HG02642 (cell line): ENCODE measurements around the gene UBQLN2.
A peak's percentile ranks its signal among the peaks of the same experiment; 100 is the strongest.
"Not testable (repeated sequence)": the region's sequence is repeated elsewhere in the genome, so short reads cannot be mapped to it uniquely, and the experiment has no call there.

Experiments
- ATAC-seq: cut with Tn5 transposase; IDR thresholded peaks from one replicate; pipeline ENCODE4 v1.9.1; 2021; ENCODE audit warnings: mild to moderate bottlenecking; ENCODE audit not compliant: unreplicated experiment, poor library complexity

Gene UBQLN2

DNA sequence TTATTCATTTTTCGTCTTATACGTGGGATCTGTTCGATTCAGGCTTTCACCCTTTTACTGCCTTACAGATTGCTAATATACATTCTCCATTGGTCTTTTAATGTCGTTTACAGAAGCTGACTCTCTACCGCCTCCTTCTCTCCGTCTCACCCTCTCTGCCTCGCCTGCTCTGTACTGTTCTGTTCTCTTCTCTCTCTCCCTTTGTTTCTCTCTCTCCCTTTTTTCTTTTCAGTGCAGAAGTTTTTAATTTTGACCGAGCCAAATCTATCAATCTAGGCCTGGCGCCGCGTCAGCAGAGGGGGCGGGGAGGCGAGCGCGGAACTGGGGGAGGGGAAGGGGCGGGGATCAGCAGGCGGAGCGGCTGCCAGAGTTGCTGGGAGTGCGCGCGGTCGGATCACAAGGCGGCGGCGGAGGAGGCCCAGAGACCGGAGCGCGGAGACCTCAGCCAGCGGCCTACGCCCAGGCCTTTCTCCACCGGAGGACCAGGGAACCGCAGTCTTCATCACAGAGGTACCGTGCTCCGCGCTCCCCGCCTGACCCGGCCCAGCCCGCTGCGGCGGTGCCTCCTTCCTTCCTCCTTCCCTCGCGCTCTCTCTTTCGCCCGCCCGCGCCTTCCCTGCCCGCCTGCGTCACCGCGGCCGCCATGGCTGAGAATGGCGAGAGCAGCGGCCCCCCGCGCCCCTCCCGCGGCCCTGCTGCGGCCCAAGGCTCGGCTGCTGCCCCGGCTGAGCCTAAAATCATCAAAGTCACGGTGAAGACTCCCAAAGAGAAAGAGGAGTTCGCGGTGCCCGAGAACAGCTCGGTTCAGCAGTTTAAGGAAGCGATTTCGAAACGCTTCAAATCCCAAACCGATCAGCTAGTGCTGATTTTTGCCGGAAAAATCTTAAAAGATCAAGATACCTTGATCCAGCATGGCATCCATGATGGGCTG lies at the start of gene UBQLN2:
Gene UBQLN2, plus strand, starts transcription at position 397 of the 931 bp plus-strand sequence. Its CDS starts 247 bp downstream, at position 644.
- peak; percentile 81 for ATAC-seq

- no peak for ATAC-seq
These were observed 43.8 kb upstream of the UBQLN2 start for GRCh38 chrX:56519642-56520041.

DNA sequence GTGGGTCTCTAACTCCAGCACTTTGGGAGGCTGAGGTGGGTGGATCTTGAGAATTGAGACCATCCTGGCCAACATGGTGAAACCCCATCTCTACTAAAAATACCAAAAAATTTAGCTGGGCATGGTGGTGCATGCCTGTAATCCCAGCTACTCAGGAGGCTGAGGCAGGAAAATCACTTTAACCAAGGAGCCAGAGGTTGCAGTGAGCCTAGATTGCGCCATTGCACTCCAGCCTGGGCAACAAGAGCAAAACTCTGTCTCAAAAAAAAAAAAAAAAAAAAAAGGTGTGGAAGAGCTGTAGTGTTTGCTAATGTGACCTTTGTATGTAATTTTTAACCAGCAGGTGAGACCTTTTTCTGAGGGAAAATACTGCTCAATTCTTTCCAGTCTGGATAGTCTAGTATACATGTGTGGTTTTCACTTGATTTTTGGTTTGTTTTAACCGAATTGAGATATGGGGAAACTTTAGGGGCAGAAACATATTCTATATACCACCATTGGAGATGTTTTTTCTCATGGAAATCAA lies 33.9 kb upstream of the UBQLN2 start:
- ATAC-seq: not testable (repeated sequence)

DNA sequence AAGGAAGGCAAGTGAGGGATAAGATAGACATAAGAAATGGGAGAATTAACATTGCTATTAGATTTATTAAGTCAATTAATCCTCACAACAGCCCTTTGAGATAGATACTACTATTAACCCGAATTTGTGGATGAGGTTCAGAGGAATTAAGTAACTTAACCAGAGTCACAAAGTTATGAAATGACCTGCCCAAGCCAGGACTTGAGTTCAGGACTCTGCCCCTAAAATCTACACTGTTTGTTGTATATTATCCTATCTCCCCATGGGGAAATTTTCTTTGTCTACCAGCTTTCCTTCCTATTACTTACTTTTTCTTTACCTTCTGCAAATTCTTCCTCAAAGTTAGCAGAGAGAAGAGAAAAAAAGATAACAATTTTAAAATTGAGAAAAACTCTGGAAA lies 33.4 kb upstream of the UBQLN2 start:
- ATAC-seq: no peak

DNA sequence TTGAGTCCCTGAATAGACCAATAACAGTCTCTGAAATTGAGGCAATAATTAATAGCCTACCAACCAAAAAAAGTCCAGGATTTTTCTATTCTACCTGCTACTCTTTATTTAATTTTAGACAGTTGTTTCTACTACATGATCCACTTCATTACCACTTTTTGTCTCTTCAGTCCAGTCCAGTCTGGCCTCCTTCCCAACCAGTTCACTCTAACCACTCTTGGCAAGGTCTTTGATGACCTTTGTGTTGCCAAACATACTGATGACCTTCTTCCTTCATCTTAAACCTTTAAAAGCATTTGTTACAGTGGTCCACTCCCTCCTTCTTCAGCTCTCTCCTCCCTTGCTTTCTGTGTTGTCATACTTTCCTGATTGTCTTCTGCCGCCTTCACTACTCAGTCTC lies 12.8 kb upstream of the UBQLN2 start:
- no peak for ATAC-seq

- no peak for ATAC-seq
These were observed 8.6 kb upstream of the UBQLN2 start for GRCh38 chrX:56554870-56555269.

DNA sequence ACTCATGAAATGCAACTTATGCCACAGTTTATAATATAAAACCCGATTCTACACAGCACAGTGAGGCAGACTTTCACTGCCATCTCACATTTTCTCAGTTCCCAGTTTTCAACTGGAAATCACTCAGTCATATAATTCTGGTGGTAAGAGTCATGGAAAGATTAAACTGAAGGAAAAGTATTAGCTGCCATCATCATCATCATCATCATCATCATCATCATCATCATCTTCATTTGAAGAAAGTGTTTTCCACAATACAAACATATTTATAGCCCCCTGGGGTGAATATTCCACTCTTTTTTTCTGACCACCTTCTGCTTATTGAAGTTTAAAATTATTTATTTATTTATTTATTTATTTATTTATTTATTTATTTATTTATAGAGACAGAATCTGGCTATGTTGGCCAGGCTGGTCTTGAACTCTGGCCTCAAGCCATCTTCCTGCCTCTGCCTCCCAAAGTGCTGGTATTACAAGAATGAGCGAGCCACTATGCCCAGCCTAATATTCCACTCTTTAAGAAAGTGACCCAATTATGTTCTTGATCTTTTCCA lies 6.0 kb upstream of the UBQLN2 start:
- ATAC-seq: no peak

DNA sequence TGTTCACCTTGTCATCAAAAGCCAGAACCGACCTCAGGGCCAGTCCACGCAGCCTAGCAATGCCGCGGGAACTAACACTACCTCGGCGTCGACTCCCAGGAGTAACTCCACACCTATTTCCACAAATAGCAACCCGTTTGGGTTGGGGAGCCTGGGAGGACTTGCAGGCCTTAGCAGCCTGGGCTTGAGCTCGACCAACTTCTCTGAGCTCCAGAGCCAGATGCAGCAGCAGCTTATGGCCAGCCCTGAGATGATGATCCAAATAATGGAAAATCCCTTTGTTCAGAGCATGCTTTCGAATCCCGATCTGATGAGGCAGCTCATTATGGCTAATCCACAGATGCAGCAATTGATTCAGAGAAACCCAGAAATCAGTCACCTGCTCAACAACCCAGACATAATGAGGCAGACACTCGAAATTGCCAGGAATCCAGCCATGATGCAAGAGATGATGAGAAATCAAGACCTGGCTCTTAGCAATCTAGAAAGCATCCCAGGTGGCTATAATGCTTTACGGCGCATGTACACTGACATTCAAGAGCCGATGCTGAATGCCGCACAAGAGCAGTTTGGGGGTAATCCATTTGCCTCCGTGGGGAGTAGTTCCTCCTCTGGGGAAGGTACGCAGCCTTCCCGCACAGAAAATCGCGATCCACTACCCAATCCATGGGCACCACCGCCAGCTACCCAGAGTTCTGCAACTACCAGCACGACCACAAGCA lies 898 bp downstream of the UBQLN2 start:
- peak; percentile 25 for ATAC-seq

DNA sequence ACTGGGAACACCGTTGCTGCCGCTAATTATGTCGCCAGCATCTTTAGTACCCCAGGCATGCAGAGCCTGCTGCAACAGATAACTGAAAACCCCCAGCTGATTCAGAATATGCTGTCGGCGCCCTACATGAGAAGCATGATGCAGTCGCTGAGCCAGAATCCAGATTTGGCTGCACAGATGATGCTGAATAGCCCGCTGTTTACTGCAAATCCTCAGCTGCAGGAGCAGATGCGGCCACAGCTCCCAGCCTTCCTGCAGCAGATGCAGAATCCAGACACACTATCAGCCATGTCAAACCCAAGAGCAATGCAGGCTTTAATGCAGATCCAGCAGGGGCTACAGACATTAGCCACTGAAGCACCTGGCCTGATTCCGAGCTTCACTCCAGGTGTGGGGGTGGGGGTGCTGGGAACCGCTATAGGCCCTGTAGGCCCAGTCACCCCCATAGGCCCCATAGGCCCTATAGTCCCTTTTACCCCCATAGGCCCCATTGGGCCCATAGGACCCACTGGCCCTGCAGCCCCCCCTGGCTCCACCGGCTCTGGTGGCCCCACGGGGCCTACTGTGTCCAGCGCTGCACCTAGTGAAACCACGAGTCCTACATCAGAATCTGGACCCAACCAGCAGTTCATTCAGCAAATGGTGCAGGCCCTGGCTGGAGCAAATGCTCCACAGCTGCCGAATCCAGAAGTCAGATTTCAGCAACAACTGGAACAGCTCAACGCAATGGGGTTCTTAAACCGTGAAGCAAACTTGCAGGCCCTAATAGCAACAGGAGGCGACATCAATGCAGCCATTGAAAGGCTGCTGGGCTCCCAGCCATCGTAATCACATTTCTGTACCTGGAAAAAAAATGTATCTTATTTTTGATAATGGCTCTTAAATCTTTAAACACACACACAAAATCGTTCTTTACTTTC lies 1.8 kb downstream of the UBQLN2 start:
- peak; percentile 6 for ATAC-seq

DNA sequence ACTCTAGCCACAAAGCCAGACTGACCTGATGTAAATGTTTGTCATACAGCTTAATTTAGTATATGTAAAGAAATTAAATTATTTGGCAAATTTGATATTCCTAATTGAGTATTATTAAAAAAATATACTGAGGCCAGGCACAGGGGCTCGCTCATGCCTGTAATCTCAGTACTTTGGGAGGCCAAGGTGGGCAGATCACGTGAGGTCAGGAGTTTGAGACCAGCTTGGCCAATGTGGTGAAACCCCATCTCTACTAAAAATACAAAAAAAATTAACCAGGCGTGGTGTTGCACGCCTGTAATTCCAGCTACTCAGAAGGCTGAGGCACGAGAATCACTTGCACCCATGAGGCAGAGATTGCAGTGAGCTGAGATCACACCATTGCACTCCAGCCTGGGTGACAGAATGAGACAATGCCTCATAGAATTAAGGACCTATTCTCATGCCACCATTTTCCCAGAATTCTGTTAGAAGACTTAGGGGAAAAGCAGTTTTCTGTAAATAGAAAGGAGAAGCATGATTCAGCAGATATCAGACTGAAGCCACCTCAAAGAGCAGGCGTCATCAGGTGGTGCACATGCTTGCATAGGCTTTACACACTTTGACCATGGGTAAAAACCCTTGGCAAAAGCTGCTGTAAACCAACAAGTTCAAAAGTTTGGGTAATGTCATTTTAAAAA lies 6.1 kb downstream of the UBQLN2 start:
- no peak for ATAC-seq

- no peak for ATAC-seq
These were observed 9.5 kb downstream of the UBQLN2 start for GRCh38 chrX:56572975-56573374.

DNA sequence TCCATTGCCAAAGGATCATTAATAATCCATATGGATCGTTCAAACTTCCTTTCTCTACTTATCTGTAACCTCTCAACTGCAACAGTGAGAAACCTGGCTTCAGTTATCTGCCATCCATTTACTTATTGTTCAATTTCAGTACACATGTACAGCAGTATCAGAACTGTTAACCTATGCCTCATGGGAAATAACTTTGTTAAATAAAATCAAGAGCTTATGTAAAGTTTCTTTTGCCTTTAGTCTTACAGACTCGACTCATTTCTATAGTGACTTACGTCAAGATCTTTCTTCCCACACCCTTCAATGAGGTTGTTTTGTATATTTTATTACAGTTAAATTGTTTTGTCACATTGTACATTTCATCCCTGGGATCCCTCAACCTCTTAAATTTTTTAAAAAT lies 11.4 kb downstream of the UBQLN2 start:
- no peak for ATAC-seq

DNA sequence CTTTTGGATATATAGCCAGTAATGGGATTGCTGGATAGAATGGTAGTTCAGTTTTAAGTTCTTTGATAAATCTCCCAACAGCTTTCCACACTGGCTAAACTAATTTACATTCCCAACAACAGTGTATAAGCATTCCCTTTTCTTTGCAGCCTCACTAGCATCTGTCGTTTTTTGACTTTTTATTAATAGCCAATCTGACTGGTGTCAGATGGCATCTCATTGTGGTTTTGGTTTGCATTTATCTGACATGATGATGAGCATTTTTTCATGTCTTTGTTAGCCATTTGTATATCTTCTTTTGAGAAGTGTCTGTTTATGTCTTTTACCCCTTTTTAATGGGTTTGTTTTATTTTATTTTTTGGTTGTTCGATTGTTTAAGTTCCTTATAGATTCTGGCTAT lies 13.3 kb downstream of the UBQLN2 start:
- ATAC-seq: no peak

GRCh38 chrX:56588397-56589188 lies 25.2 kb downstream of the UBQLN2 start:
- ATAC-seq: no peak

DNA sequence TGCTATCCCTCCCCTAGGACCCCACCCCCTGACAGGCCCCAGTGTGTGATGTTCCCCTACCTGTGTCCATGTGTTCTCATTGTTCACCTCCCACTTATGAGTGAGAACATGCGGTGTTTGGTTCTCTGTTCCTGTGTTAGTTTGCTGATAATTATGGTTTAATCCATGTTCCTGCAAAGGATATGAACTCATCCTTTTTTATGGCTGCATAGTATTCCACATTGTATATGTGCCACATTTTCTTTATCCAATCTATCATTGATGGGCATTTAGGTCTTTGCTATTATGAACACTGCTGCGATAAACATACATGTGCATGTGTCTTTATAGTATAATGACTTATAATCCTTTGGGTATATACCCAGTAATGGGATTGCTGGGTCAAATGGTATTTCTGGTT lies 28.4 kb downstream of the UBQLN2 start:
- not testable (repeated sequence) for ATAC-seq

- ATAC-seq: no peak
These were observed 36.7 kb downstream of the UBQLN2 start for GRCh38 chrX:56600141-56600540.

- no peak for ATAC-seq
These were observed 37.6 kb downstream of the UBQLN2 start for GRCh38 chrX:56600987-56601386.

GRCh38 chrX:56615282-56615681 lies 51.9 kb downstream of the UBQLN2 start:
- ATAC-seq: no peak
